GM19324 (cell line): ENCODE results near the gene CHKA.

Experiments
- ATAC-seq: cut with Tn5 transposase; IDR thresholded peaks from one replicate; pipeline ENCODE4 v1.9.1; 2021; ENCODE audit warnings: mild to moderate bottlenecking, moderate library complexity; ENCODE audit not compliant: unreplicated experiment, low FRiP score

Gene CHKA

DNA sequence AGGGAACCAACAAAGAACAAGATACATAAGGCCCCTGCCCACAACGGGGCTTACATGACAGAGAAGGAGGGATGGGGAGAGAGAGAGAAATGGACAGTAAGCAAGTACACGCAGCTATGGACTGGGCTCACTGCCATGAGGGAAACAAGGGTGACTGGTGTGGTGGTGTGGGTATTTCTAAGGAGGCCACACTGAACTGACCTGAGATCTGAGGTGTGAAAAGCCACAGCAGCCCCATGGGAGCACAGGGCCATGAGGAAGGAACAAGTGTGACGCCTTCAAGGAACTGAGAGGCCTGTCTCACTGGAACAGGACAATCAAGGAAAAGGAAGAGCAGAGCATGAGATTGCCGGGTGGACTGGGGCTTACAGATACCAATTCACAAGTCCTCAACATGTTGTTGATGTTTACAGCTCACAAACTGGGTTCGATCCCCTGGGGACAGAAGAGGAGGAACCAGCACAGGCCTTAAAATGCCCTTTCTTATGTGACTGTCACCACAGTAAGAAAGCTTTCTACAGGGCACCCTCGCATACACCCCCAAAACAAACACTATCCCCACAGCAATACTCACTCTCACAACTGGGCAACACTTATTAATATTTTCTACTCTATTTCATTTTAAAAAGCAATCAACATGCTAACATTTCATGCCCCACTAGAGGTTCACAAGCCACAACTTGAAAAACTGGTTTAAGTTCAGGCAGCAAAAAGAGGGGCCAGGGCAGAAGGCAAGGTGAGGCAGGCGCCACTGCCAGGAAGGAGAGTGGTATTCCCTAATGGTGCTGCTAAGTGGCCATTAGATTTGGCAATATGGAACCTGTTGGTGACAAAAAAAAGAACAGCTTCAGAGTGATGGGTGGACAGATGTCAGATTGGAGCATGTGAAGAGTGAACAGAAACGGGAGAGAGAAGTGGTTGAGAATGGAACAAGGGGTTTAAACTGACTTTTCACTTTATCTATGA, 43.3 kb downstream of the CHKA start:
- ATAC-seq, result no peak

DNA sequence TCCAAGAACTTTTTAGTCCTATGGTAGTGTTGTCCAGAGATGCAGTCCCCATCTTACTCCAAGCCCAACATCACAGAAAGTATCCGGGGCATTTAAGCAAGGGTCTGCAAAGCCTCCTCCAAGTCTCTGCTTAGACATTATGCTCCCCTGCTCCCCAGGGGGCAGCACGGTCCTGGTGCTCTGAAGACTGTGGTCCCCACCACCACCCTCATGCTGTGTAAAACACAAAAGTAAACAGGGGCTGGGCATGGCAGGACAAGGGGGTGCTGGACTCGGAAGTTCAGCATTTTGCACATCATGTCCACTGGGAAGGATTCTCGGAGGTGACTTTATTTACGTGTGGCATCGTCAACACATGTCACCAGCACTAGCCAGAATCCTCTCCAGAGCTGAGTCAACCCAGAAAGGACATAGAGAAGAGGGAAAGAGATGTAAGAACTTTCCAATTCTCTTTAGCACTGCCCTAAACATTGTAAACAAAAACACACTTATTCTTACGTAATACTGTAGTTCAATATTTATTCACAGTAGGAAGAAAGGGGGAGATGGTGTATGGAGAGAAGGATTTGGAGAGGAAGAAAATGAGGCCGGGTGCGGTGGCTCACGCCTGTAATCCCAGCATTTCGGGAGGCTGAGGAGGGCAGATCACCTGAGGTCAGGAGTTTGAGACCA, 44.7 kb downstream of the CHKA start:
- ATAC-seq, result no peak

DNA sequence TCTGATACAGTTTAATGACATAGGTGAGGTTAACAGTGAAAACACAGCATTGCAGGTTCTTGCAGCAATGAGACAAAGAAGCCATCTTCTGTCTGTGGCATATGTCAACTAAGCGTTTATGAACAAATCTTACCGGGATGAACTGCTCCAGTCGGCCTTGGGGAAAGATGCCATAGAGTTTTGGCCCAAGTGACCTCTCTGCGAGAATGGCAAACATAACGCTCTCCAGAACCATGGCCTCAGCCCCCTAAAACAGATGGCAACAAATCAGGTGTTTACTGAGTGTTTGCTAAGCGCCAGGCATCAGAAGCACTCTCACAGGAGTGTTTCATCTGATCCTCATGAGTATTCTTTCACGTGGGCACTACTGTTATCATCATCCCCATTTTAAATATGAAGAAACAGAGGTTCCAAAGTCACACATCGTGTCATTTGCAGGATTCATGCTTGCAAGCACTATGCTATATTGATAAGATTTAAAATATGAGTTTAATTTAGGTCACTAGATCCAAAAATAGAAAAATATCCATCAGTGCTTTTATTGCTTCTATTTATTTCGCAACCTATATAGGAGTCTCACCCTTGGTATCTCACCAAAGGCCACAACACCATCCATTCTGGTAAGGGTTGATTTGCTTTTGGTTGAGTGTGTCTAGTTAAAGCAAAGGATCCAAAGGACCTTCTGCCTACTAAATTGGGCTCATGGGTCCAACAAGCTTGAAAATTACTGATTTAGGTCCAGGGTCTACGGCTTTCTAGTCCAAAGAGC, 46.4 kb downstream of the CHKA start:
- no peak for ATAC-seq

DNA sequence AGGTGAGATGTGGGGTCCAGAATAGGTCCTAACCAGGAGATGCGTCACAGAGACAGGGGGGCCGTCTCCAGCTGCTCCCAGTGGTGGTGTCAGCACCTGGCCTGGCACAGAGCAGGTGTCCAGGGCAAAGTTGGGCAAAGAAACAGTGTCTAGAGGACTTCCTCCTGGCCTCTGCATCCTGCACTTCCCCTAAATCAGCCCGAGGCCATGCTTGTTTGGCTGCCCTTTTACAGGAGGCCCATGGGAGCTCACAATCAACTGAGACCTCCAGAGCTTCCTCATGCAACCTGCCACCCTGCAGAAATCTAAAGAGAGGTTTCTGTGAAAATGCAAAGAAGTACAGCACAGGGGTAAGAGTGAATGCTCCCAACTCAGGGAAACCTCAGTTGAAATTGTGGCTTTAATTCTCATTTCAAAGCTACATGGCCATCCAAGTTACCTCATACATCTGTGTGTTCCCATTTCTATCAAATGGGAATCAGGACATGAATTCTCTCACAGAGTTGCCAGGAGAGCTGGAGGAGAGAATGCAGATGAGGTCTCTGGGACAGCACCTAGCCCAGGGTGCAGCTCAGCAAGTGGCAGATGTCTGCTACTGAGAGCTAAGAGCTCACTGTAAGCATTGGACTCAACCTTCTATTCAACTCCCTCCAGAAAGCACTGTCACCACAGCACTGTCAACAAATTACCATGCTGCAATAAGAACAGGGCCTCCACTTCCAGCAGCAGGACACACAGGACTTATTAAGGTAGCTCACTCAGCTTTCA, 49.7 kb downstream of the CHKA start:
- no peak for ATAC-seq

DNA sequence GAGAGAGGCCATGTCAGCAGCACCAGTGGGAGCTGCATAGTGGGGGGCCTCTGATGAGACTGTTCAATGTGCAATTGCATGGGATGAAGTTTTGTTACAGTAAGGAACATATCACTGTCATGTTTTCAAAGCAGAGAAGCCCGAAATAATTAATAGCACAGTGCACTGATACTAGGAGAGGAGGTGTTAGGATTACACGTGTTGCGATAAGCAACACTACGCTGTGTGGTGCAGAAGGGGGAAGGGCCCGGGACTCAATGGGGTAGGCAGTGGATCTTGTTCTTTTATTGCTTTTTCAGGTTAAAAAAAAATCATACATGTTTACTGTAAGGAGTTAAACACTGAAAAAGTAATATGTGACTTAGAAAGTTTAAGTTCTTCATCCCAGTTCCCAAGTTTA, 53.2 kb downstream of the CHKA start:
- ATAC-seq, result no peak

DNA sequence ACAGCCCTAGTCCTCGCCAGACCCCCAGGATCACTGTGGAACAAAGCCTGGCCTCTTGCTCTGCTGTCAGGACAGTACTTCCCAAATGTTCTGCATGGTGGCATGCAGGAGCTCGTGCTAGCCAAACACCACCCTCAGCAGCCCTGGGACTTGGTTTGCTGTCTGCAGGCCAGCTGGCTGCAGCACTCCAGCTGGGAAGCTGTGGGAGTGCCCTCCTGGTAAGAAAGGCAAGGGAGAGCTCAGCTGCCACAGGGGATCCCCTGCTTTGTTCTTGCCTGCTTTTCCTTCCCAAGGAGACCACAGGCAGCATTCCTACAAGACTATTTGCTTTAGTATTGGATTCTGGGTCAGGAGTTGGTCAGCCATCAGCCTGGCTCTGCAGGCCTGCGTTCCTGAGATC, 54.4 kb downstream of the CHKA start:
- ATAC-seq, result no peak

DNA sequence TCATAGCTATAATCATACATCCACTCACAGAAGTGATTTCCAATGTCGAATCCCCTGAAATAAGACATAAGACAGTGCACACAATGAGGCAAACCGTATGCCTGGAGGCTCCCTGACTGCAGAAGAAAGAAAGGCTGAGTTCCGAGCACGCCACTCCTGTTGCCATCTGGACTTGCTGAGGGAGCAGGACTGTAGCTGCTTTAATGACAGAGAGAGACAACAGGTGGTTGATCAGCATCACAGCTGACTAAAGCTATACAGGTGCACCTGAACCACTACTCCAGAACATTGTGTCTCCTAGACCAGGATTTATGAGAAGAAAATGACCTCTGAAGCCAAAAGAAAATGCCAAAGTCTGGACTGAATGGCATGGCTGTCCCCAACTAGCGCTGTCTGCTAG, 55.3 kb downstream of the CHKA start:
- ATAC-seq, result no peak

DNA sequence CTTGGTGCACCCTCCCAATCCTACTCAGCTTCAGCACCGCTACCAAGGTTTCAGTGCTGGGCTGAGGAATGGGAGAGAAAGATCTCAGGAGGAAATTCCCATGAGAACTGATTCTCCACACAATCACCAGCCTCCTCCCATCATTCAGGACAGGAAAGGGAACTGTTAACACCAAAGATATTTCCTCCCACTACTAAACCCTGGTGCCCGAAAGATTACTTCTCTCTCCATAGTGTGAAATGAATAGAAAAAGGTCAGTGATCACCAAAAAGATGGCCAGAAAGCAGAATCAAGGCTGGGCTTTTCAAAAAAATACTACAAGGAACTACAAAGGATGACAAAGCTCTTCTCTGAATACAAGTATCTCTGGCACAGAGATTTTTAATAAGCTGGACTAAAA, 56.3 kb downstream of the CHKA start:
- ATAC-seq, result no peak

DNA sequence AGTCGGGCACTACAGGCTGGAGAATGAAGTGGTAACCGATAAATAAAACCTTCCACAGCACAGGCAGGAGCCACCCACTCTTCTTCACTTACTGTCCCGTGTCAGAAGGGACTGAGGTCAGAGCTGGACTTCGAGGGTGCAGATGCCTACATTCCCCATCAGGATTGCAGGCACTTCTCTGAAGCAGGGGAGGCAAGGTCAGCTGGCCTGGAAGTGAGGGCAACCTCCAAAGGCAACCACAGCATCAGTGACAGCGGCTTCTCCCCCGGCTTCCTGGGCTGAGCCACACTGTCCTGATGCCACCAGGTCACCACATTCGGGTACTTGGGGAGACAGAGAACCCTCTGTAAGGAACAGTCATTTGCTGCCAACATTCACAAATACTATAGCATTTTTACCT, 59.7 kb downstream of the CHKA start:
- no peak for ATAC-seq

DNA sequence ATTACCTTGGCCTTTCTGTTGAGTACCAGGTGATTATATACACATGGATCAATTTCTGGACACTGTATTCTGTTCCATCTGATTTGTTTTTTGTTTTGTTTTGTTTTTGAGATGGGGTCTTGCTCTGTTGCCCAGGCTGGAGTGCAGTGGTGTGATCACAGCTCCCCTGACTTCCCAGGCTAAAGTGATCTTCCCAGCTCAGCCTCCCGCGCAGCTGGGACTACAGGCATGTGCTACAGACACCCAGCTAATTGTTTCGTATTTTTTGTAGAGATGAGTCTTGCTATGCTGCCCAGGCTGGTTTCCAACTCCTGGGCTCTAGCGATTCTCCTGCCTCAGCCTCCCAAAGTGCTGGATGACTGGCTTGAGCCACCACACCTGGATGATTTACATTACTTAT, 63.4 kb downstream of the CHKA start:
- ATAC-seq, result no peak

DNA sequence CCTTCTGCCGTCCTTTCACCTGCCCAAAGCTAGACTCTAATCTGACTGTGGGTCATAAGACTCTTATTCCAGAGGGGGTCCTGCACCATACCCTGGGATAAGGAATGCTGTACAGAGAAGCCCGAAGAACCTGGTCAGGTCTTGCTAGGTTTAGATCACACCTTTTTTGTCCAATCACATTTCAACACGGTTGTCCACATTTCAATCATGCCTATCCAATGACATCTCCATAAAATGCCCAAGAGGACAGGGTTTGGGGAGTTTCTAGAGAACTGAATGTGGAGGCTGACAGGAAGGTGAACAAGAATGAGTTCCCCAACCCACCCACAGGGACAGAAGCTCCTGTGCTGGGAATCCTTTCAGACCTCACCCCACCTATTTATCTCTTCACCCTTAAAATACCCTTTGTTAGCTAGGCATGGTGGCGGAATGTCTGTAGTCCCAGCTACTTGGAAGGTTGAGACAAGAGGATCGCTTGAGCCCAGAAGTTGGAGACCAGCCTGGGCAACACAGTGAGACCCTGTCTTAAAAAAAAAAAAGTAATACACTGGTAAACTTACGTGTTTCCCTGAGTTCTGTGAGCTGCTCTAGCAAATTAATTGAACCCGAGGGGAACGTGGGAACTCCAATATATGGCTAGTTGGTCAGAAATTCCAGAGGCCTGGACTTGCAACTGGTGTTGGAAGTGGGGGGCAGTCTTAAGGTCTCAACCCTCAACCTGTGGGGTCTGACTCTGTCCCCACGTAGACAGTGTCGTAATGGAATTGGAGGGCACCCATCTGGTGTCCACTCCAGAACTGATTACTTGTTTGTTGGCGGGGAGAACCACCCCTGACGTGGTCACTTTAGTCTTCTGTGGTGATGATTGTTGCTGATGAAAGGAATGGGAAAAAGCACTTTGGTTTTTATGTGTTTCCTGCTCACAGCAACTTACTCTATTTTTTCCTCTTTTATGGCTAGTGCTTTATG, 64.6 kb downstream of the CHKA start:
- ATAC-seq, result no peak

DNA sequence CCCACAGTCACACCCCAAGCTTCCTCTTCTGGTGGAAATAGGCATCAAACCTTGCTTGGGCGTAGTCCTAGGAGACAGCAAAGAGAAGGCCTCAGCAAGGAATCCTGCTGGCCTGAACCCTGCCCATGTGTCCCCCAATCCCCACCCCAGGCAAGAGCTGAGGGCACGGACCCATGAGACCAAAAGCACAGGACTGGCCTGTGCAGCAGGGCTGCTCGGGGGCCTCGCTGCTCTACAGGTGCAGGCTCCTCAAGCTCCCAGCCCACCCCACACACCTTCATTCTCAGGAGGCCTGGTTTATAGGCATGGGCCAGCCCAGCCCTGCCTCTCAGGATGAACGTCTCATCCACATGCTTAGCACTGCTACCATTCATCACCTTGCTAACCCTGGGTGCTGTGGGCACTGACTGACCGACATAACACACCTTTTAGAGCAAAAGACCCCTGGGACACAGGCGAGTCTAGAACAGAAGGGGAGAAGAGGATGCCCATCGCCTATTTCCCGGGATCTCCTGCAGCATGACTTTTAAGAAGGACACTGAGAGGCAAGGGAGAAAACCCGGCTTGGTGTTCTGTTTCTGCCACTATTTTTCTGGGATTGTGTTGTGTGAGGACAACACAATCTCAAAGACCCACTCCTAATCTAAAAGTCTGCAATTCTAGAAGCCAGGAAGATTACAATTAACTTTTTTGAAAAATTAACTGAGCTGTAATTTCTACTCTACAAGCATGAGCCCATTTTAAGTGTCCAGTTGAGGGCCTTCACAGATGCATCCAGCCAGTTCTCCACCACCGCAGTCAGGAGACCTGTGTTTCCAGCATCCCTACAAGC, 67.0 kb downstream of the CHKA start:
- ATAC-seq, result no peak

DNA sequence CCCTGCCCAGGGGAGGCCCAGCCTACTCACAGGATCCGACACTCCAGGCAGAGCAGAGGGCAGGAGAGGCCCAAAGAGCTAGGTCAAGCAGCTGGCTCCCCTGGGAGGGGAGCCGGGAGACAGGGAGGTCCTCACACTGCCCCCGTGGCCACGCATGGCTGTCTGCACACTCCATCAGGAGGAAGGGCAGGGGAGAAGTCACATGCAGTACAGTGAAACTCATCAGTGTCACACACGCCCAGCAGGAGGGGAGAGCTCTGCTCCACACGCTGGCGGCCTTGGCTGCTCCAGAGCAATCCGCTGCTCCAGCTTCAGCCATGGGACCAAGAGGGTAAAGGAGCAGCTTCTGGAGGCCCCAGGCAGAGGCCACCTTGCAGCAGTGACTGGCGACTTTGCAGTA, 68.1 kb downstream of the CHKA start:
- ATAC-seq, result no peak

DNA sequence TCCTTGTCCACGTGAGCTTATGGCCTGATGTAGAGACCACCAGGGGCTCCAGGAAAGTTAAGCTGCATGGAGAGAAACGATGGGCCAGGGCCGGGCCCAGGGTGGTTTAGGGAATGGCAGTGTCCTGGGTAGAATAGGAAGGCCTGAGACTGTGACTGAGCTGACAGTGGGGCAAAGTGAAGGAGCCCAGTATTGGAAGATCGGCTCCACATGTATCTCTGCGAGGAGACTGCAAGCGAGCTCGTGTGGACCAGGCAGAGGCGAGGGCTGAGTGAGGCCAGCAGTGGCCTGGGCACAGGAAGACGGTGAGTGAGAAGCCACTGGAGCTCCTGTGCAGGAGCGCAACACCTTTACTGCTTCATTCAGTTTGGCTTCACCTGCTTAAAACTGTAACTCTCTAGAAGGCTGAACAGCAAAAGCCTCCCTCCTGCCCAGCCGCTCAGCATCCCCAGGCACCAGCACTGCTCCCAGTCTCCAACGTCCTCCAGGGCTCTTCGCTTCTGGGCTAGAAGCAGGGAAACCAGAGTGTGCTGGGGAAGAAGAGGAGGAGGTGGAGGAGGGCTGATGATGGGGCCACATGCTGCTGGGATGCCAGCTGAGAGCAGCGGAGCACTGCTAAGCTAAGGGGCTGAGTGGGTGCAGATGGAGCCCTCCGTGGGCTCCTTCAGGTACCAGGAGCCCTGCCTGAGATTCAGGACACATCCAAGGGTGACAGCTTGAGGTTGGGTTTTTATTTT, 68.9 kb downstream of the CHKA start:
- ATAC-seq, result no peak

DNA sequence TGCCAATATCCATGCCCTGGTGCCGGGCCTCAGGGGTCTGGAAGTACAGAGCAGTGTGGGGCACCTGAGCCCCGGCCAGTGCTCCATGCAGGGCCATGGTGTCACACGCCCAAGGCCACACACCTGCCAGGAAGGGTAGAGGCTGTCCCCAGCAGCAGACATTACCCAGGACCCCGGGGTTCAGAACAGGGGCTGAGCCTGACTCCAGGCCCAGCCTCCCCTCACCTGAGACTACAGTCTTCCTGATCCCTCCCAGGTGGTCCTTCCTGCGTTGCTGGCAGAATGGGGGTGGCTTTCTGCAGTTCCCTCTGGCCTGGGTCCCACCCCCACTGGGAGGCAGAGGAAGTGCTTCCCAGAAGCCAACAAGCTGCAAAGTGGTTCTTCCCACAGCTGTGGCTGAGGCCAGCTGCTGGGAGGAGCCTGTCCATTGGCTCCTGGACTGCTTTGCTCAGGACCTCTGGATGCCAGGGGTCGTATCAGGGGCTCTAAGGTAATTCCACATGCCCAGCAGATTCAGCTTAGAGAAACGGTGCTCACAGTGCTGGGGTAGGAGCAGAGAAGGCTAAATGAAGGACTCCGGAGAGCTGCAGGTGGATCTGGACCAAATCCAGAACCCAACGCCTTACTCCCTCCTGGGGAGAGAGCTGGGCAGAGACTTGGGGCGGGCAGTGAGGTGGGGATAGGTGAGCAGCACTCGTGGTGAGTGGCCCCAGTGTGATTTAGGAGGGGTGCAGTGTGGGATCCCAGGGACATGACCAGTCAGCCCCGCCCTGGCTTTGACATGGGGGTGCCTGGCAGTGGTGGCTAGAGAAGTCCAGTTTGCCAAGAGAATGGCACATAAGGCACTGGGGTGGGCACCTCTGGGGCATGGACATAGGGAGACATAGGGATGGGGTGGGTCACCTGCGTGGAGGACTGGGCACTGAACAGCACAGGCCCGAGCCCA, 69.7 kb downstream of the CHKA start:
- no peak for ATAC-seq

DNA sequence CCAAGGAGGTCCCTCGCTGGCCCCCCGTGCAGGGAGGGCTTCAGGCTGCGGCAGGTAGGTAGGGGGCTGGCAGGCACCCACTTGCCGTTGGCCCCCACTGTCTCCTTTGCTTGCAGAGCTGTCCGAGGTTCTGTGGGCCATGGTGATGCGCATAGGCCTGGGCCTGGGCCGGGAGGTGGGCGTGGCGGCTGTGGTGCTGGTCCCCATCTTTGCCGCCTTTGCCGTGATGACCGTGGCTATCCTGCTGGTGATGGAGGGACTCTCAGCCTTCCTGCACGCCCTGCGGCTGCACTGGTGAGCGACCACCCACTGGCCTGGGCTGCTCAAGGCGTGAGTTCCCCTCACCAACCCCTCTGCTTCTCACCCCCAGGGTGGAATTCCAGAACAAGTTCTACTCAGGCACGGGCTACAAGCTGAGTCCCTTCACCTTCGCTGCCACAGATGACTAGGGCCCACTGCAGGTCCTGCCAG, 70.8 kb downstream of the CHKA start:
- ATAC-seq, result no peak
